Measurements from ENCODE around the gene PPFIA1. TPM values are rescaled to one million over a fixed set of nuclear protein-coding genes. Genes with fewer than 3 reads are reported as not detected.

The PPFIA1 gene
- polyA plus RNA-seq, 5 donors: 39.4 to 55.0 (median 46.9) TPM

DNA sequence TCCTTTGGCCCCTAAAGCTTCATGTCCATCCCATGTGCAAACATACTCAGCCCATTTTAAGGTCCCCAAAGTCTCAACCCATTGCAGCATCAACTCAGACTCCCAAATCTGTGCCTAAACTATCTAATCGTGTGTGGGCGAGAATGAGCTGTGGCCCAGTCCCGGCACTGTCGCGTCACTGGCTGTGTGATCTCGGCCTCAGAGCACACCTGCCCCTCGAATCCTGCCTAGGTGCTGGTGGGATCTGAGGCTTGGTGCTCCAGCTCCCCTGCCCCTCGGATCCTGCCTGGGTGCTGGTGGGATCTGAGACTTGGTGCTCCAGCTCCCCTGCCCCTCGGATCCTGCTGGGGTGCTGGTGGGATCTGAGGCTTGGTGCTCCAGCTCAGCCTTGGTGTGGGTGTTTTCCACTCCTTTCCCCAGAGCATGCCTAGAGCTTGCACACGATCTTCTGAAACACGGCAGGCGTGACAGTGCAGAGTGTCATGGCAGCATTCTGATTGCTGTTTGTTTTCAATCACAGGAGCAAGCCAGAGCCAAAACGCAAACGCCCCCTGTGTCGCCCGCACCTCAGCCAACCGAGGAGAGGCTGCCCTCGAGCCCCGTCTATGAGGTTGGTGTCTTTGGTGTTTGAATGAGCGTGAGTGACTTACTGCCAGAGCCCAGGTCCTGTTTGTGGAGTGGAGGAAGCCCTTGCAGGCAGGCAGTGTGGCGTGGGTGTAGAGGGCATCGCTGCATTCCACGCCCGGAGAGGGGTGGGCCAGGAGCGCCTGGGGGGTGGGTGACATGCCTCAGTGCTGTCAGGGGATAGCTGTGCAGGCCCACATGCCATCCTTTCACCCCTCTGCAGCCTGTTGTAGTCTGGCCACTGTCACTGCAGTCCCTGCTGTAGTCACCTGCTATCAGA is 160.4 kb downstream of the PPFIA1 start:
- no peak for DNase-seq

- no peak for DNase-seq
Measured at GRCh38 chr11:70431611-70432010, 161.1 kb downstream of the PPFIA1 start.

DNA sequence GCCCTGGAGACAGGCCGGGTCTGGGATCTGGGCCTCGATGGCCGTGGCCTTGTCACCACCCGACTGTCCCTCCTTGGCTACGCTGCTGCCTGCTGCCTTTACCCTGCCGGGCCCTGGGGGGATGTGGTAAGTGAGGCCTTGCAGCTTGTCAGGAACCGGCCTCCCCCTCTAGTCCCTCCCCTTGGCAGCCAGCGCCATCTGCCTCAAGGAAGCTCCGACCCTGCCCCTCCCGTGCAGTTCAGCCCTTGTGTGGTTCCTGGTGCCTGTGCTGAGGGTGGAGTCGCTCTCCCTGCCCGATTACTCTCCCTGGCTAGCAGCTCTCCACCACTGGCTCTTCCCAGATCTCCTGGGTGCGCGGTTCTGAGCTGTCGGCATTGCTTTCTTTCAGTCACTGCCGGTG is 161.6 kb downstream of the PPFIA1 start:
- no peak for DNase-seq

DNA sequence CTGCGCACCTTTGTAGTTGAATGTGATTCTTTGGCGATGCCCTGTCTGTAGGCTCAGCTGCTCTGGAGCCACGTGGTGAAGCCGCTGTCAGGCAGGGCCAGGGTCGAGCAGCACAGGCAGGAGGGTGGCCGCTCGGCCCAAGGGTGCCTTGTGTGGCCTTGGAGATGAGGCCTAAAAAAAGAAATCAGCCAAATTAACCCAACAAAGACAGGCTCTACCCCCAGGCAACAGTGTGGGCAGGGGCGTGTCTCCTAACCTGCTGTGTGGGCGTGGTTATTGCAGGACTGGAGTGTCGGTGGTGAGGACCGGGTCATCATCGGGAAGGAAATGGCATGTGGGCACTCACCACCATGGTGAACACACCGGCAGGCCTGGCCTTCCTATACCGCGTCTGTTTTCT is 162.1 kb downstream of the PPFIA1 start:
- DNase-seq: no peak

- no peak for DNase-seq
Measured at GRCh38 chr11:70433038-70433437, 162.5 kb downstream of the PPFIA1 start.

GRCh38 chr11:70433526-70433925 is 163.0 kb downstream of the PPFIA1 start:
- DNase-seq: no peak

Other genes with a start within 250 kb of the PPFIA1 start
- 10 to 100 TPM in 1 of 5 donors, 1 to 10 TPM in 4; 5.6 to 13.0 (median 7.4) TPM for gene ANO1, start 192.4 kb upstream of the PPFIA1 start, polyA plus RNA-seq (ENCODE audit: insufficient read depth in 1 of 5, insufficient read length in 5 of 5, low replicate concordance in 1 of 5)
- 10 to 100 TPM; 11.2 to 17.1 (median 12.5) TPM for gene FADD, start 67.4 kb upstream of the PPFIA1 start, polyA plus RNA-seq (ENCODE audit: insufficient read depth in 1 of 5, insufficient read length in 5 of 5, low replicate concordance in 1 of 5)
- 100 to 1,000 TPM; 147 to 191 (median 189) TPM for gene CTTN, start 127.8 kb downstream of the PPFIA1 start, polyA plus RNA-seq (ENCODE audit: insufficient read depth in 1 of 5, insufficient read length in 5 of 5, low replicate concordance in 1 of 5)